ENCODE data around the gene TTC39B.

The TTC39B gene

GRCh38 chr9:15116130-15116580, 190.9 kb downstream of the TTC39B start:
- no peak for DNase-seq

- no peak for DNase-seq
Measured at GRCh38 chr9:15115702-15116101, 191.3 kb downstream of the TTC39B start.

GRCh38 chr9:15115041-15115440, 192.0 kb downstream of the TTC39B start:
- no peak for DNase-seq
